Measurements from ENCODE around the gene SLC25A10. TPM values are rescaled to one million over a fixed set of nuclear protein-coding genes. Genes with fewer than 3 reads are reported as not detected.

SLC25A10 gene
- total and polyA plus RNA-seq, 2 donors (not counting 3 experiments of a cell fraction or from before 2014, with no cell fraction given): 16.7 to 17.2 TPM

DNA sequence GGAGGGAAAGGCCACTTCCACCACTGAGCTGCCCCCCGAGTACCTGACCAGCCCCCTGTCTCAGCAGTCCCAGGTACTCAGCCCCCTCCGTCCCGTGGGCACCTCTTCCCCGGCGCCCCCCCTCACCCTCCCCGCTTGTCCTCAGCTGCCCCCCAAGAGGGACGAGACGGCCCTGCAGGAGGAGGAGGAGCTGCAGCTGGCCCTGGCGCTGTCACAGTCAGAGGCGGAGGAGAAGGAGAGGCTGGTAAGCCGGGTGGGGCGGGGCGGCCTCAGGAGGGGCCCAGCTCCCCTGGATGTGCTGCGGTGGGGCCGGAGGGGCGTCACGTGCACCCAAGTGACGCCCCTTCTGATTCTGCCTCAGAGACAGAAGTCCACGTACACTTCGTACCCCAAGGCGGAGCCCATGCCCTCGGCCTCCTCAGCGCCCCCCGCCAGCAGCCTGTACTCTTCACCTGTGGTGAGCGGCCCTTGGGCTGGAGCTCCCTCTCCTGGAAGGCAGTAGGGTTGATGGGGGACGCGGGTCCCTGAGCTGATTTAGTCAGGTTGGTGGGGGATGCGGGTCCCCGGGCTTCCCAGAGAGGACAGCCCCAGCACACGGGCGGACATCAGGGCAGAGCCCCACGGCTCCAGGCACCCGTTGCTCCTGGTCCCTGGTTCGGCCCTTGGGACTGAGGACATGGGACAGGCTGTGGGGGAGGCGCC lies 18.4 kb upstream of the SLC25A10 start:
- H3K79me2 ChIP-seq (ENCODE audit: control insufficient read depth, insufficient read depth, low read length): peaks cover 45% of the 10 kb centered on the region
- dilution Hi-C loops (cut with MboI; ENCODE audit: extremely low pct_ligation_motif_present, low sequenced_read_pairs) (no loop called here), intact Hi-C loops (cut with micrococcal nuclease) (no loop called here)
- H3K4me2 ChIP-seq (ENCODE audit: insufficient read depth, low read length): no peak overlapping the region
- H3K27ac ChIP-seq (ENCODE audit: insufficient read depth, low read depth, low read length): no peak overlapping the region
- no peak overlapping the region for H2AFZ ChIP-seq (ENCODE audit: low read depth, low read length)
- H3K4me3 ChIP-seq (replicated peaks in 1 of 3; ENCODE audit: insufficient read depth in 1 of 3, low read depth in 1 of 3, low read length in 3 of 3): no peak overlapping the region
- POLR2A ChIA-PET: interaction anchor here (0.6 to 1.5 kb wide), 2 partner anchors 10 to 25 kb away, joined by 3 to 4 read pairs; partner anchors contain the start of genes ARL16 and HGS
- no peaks in the 10 kb centered on the region for H3K4me1 ChIP-seq (ENCODE audit: control insufficient read depth, extremely low read depth, insufficient read depth, low read length)
- FAIRE-seq: no peak
- no peak for TF ChIP-seq EZH2 (IDR thresholded peaks at IDR 0.05; ENCODE audit: borderline replicate concordance, low read depth, low read length, severe bottlenecking)
- TF ChIP-seq POLR2A (IDR thresholded peaks at IDR 0.05; ENCODE audit: low read depth, low read length): no peak
- no peak for TF ChIP-seq MYC (IDR thresholded peaks at IDR 0.05; ENCODE audit: low read depth, low read length)
- TF ChIP-seq FOS (IDR thresholded peaks at IDR 0.05; ENCODE audit: borderline replicate concordance, insufficient read depth, low read length): no peak
- TF ChIP-seq POLR2AphosphoS5 (IDR thresholded peaks at IDR 0.05; ENCODE audit: insufficient read depth, low read depth, low read length): no peak
- TF ChIP-seq, protein P1, sequence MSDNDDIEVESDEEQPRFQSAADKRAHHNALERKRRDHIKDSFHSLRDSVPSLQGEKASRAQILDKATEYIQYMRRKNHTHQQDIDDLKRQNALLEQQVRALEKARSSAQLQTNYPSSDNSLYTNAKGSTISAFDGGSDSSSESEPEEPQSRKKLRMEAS (IDR thresholded peaks at IDR 0.05; ENCODE audit: insufficient read depth, insufficient read length): no peak
- no peak for TF ChIP-seq GATA2 (IDR thresholded peaks at IDR 0.05; ENCODE audit: insufficient read depth, insufficient read length, low read depth, low read length)
- TF ChIP-seq JUN (IDR thresholded peaks at IDR 0.05; ENCODE audit: borderline replicate concordance, insufficient read depth, insufficient read length, low read depth): no peak
- no peak for TF ChIP-seq CTCF (IDR thresholded peaks at IDR 0.05; ENCODE audit: extremely low read depth in 1 of 2, insufficient read depth in 1 of 2, low read depth in 1 of 2, low read length in 2 of 2)
- H3K36me3 ChIP-seq (ENCODE audit: control insufficient read depth in 2 of 2, extremely low read depth in 1 of 2, insufficient read depth in 2 of 2, low read length in 2 of 2): peaks cover 21 to 89% of the 10 kb centered on the region in 2 experiments
- no peaks in the 10 kb centered on the region for H3K9me1 ChIP-seq (replicated peaks; ENCODE audit: control insufficient read depth, extremely low read depth, insufficient read depth, low read length)
- H3K27me3 ChIP-seq (ENCODE audit: control insufficient read depth in 2 of 2, insufficient read depth in 2 of 2, low read length in 2 of 2): no peaks in the 10 kb centered on the region
- CTCF ChIA-PET: interaction anchor here (1.0 kb wide), 1 partner anchor 8 kb away, joined by 3 read pairs; no protein-coding TSS in a partner anchor
- no peaks in the 10 kb centered on the region for H4K20me1 ChIP-seq (replicated peaks; ENCODE audit: control insufficient read depth, extremely low read depth, insufficient read depth, low read length)
- no peak overlapping the region for H3K9ac ChIP-seq (replicated peaks; ENCODE audit: extremely low read depth, insufficient read depth, low read length)
- DNase-seq (ENCODE audit: low read depth, low spot score): no peak
- no TSS peak for BruUV-seq (replicated peaks)
- no peaks in the 10 kb centered on the region for H3K9me3 ChIP-seq (replicated peaks; ENCODE audit: control insufficient read depth, insufficient read depth, low read length)
